D721Med (cell line): ENCODE measurements around the gene PRDM2.

ENCODE experiments used
- DNase-seq: peaks from one replicate; pipeline ENCODE4 v3.0.0; 2011; ENCODE audit warnings: low spot score; ENCODE audit not compliant: insufficient read length
- FAIRE-seq: peaks from 2 replicates; lab custom pipeline; 2011; peaks lifted over from hg19 to GRCh38; lab: Jason Lieb, UNC
- CTCF ChIP-seq: IDR thresholded peaks from 2 replicates; pipeline ENCODE4 v1.5.1; 2012; ENCODE audit warnings: mild to moderate bottlenecking, control low read depth; ENCODE audit not compliant: insufficient read depth; ENCODE audit errors: missing control alignments

PRDM2 gene

DNA sequence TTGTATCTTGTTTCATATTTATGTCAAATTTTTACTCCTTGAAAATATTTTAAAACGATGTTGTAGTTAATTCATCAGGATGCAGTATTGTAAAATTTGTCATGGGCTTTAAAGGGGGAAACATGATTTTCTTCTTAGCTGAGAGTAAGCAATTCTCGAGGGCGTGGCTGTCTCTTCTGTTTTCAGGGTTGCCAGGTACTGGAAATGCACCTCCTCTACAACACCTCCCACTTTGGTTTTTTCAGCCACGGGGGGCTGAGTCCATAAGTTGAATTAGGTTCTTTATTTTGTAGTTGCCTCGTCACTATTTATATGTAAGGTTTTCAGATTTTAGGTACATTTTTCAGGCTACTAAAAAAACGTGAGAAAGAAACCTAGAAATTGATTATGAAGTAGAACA is 64.0 kb downstream of the PRDM2 start:
- FAIRE-seq: no peak
- DNase-seq: no peak
- no peak for TF ChIP-seq CTCF

- FAIRE-seq (no peak), DNase-seq (no peak)
- TF ChIP-seq CTCF: no peak
Measured at GRCh38 chr1:13764588-13765332, 64.8 kb downstream of the PRDM2 start.

GRCh38 chr1:13766592-13767564 is 66.9 kb downstream of the PRDM2 start:
- no peak for TF ChIP-seq CTCF
- FAIRE-seq (no peak), DNase-seq (no peak)

- TF ChIP-seq CTCF: no peak
- FAIRE-seq (no peak), DNase-seq (no peak)
Measured at GRCh38 chr1:13769212-13769611, 69.2 kb downstream of the PRDM2 start.

- FAIRE-seq (no peak), DNase-seq (no peak)
- TF ChIP-seq CTCF: no peak
Measured at GRCh38 chr1:13769830-13770229, 69.8 kb downstream of the PRDM2 start.

- DNase-seq (no peak), FAIRE-seq (no peak)
- no peak for TF ChIP-seq CTCF
Measured at GRCh38 chr1:13770743-13771142, 70.8 kb downstream of the PRDM2 start.
